H1 (cell line): ENCODE measurements around the gene IFT25. TPM values are rescaled to one million over a fixed set of nuclear protein-coding genes. Genes with fewer than 3 reads are reported as not detected.

ENCODE experiments used
- CTCF ChIA-PET: fragments of 300-600 bp; sonication (Branson Sonifier 250); formaldehyde crosslinking; loops from one replicate; lab custom pipeline; 2021; ENCODE audit not compliant: partially characterized antibody; lab: Charles Lee
- POLR2A ChIA-PET: fragments of 300-600 bp; sonication (Branson Sonifier 250); formaldehyde crosslinking; loops from one replicate; lab custom pipeline; 2021; ENCODE audit warnings: inconsistent platforms; ENCODE audit not compliant: partially characterized antibody; lab: Charles Lee
- DNase-seq, 2 experiments: peaks; one replicate each; pipeline versions ENCODE4 v3.0.0 to v3.0.0-alpha.2; 2010 to 2022; ENCODE audit warnings: low spot score in 2 of 2, low read depth in 1 of 2, mixed read lengths in 1 of 2
- FAIRE-seq: peaks from 2 replicates; lab custom pipeline; 2011; peaks lifted over from hg19 to GRCh38; lab: Jason Lieb, UNC
- H2AFZ ChIP-seq: 2 replicates; pipeline ENCODE4 v1.8.1; 2012; ENCODE audit warnings: low read length, inconsistent platforms
- H2AK5ac ChIP-seq: 2 replicates; pipeline ENCODE4 v1.6.1; 2013; ENCODE audit warnings: low read depth, low read length
- H2BK120ac ChIP-seq: replicated peaks from 2 replicates; pipeline ENCODE3; 2013; ENCODE audit warnings: low read depth, low read length, inconsistent platforms
- H2BK12ac ChIP-seq: 2 replicates; pipeline ENCODE4 v1.6.1; 2013; ENCODE audit warnings: low read depth, low read length
- H2BK15ac ChIP-seq: 2 replicates; pipeline ENCODE4 v1.6.1; 2013; ENCODE audit warnings: low read length
- H2BK20ac ChIP-seq: 2 replicates; pipeline ENCODE4 v1.6.1; 2013; ENCODE audit warnings: low read length
- H2BK5ac ChIP-seq: 2 replicates; pipeline ENCODE4 v1.6.1; 2013; ENCODE audit warnings: low read depth, low read length
- H3K14ac ChIP-seq: 2 replicates; pipeline ENCODE4 v1.6.1; 2013; ENCODE audit warnings: inconsistent platforms; ENCODE audit not compliant: insufficient read length
- H3K18ac ChIP-seq: 2 replicates; pipeline ENCODE4 v1.6.1; 2013; ENCODE audit warnings: low read length; ENCODE audit errors: extremely low read depth
- H3K23ac ChIP-seq: 2 replicates; pipeline ENCODE4 v1.6.1; 2013; ENCODE audit warnings: inconsistent platforms; ENCODE audit not compliant: insufficient read length
- H3K23me2 ChIP-seq: 2 replicates; pipeline ENCODE4 v1.6.1; 2013; ENCODE audit warnings: low read depth, low read length
- H3K27ac ChIP-seq: 2 replicates; pipeline ENCODE4 v1.6.1; 2011; ENCODE audit warnings: low read depth, low read length, inconsistent platforms
- H3K27me3 ChIP-seq, 4 experiments: replicated peaks in 1 of 4; 1 replicate in 1 of 4; 2 replicates in 3 of 4; pipeline versions ENCODE4 v1.6.1 to v1.8.1; 2011 to 2013; ENCODE audit warnings: low read length in 3 of 4, mild to moderate bottlenecking in 3 of 4, inconsistent platforms in 2 of 4, mixed read lengths in 2 of 4, moderate library complexity in 1 of 4; ENCODE audit not compliant: control insufficient read depth in 3 of 4, insufficient read depth in 3 of 4; ENCODE audit errors: extremely low read depth in 1 of 4
- H3K36me3 ChIP-seq, 4 experiments: 2 replicates each; pipeline versions ENCODE4 v1.6.1 to v1.8.1; 2011 to 2013; ENCODE audit warnings: mild to moderate bottlenecking in 4 of 4, low read length in 3 of 4, moderate library complexity in 2 of 4, control low read depth in 1 of 4, inconsistent platforms in 1 of 4; ENCODE audit not compliant: insufficient read depth in 4 of 4, control insufficient read depth in 2 of 4
- H3K4ac ChIP-seq: replicated peaks from 2 replicates; pipeline ENCODE3; 2013; ENCODE audit warnings: low read length, low read depth, mixed read lengths, inconsistent platforms; ENCODE audit not compliant: insufficient read length
- H3K4me1 ChIP-seq, 4 experiments: replicated peaks in 1 of 4; 1 replicate in 1 of 4; 2 replicates in 3 of 4; pipeline versions ENCODE4 v1.6.1 to v1.8.1; 2011 to 2013; ENCODE audit warnings: low read length in 3 of 4, inconsistent platforms in 2 of 4, mixed read lengths in 1 of 4; ENCODE audit not compliant: insufficient read depth in 4 of 4, control insufficient read depth in 3 of 4
- H3K4me2 ChIP-seq, 2 experiments: 2 replicates each; pipeline versions ENCODE4 v1.6.1 to v1.8.1; 2011 to 2013; ENCODE audit warnings: low read depth in 2 of 2, low read length in 2 of 2, control low read depth in 1 of 2, inconsistent platforms in 1 of 2, mild to moderate bottlenecking in 1 of 2; ENCODE audit not compliant: insufficient read depth in 1 of 2
- H3K4me3 ChIP-seq, 4 experiments: fragments of 200-600, 300-600 bp in 1 of 4; sonication (generic), shearing (Covaris generic), sonication (Bioruptor Twin) in 1 of 4; 2 replicates each; pipeline versions ENCODE4 v1.5.1 to v1.8.1; 2011 to 2016; ENCODE audit warnings: low read length in 4 of 4, low read depth in 3 of 4, control low read depth in 2 of 4, inconsistent platforms in 2 of 4, mild to moderate bottlenecking in 2 of 4, mixed read lengths in 1 of 4, moderate library complexity in 1 of 4; ENCODE audit not compliant: insufficient read depth in 2 of 4; ENCODE audit errors: extremely low read depth in 1 of 4
- H3K56ac ChIP-seq: replicated peaks from 2 replicates; pipeline ENCODE3; 2013; ENCODE audit warnings: low read depth, mild to moderate bottlenecking, mixed read lengths, low read length, inconsistent platforms; ENCODE audit not compliant: insufficient read length
- H3K79me1 ChIP-seq: 2 replicates; pipeline ENCODE4 v1.6.1; 2013; ENCODE audit warnings: low read depth, low read length, control low read depth
- H3K79me2 ChIP-seq, 2 experiments: 2 replicates each; pipeline versions ENCODE4 v1.6.1 to v1.8.1; 2012 to 2013; ENCODE audit warnings: low read length in 2 of 2, mild to moderate bottlenecking in 2 of 2, inconsistent platforms in 1 of 2; ENCODE audit not compliant: insufficient read depth in 2 of 2, control insufficient read depth in 1 of 2
- H3K9ac ChIP-seq, 4 experiments: replicated peaks in 1 of 4; 1 replicate in 1 of 4; 2 replicates in 3 of 4; pipeline versions ENCODE4 v1.6.1 to v1.8.1; 2011 to 2013; ENCODE audit warnings: low read depth in 3 of 4, low read length in 3 of 4, control low read depth in 2 of 4, mild to moderate bottlenecking in 2 of 4, moderate library complexity in 2 of 4, inconsistent platforms in 1 of 4; ENCODE audit errors: extremely low read depth in 1 of 4
- H3K9me3 ChIP-seq, 2 experiments: 2 replicates each; pipeline versions ENCODE4 v1.6.1 to v1.8.1; 2012 to 2013; ENCODE audit warnings: mild to moderate bottlenecking in 2 of 2, moderate library complexity in 2 of 2, control low read depth in 1 of 2, inconsistent platforms in 1 of 2, low read depth in 1 of 2, low read length in 1 of 2, mixed read lengths in 1 of 2; ENCODE audit not compliant: insufficient read depth in 2 of 2
- H4K20me1 ChIP-seq, 2 experiments: replicated peaks in 1 of 2; 2 replicates each; pipeline versions ENCODE3 to v1.8.1; 2011 to 2013; ENCODE audit warnings: inconsistent platforms in 2 of 2, low read length in 2 of 2, mild to moderate bottlenecking in 1 of 2; ENCODE audit not compliant: insufficient read depth in 2 of 2, control insufficient read depth in 1 of 2
- H4K5ac ChIP-seq: 2 replicates; pipeline ENCODE4 v1.6.1; 2013; ENCODE audit warnings: low read length, low read depth, mixed read lengths, inconsistent platforms; ENCODE audit not compliant: insufficient read length
- H4K8ac ChIP-seq: 2 replicates; pipeline ENCODE4 v1.8.0; 2013; ENCODE audit warnings: mild to moderate bottlenecking, moderate library complexity, low read length, inconsistent platforms; ENCODE audit not compliant: insufficient read depth; ENCODE audit errors: extremely low read depth
- H4K91ac ChIP-seq: replicated peaks from 2 replicates; pipeline ENCODE3; 2013; ENCODE audit warnings: low read length, mixed read lengths, inconsistent platforms; ENCODE audit not compliant: insufficient read length
- BCL11A ChIP-seq, 2 experiments: IDR thresholded peaks; one replicate each; pipeline ENCODE4 v1.6.1; 2011; ENCODE audit warnings: low read depth in 2 of 2, low read length in 2 of 2, mild to moderate bottlenecking in 2 of 2
- EZH2 ChIP-seq: fragments of 200-600 bp; sonication (generic); IDR thresholded peaks from 2 replicates; pipeline ENCODE4 v1.7.1; 2012; ENCODE audit warnings: low read depth, mild to moderate bottlenecking, moderate library complexity, low read length, inconsistent platforms; ENCODE audit not compliant: severe bottlenecking
- KDM1A ChIP-seq: fragments of 200-600, 300-600 bp; sonication (generic); IDR thresholded peaks from 2 replicates; pipeline ENCODE4 v1.7.1; 2016; ENCODE audit warnings: mild to moderate bottlenecking, low read length, borderline replicate concordance
- RAD21 ChIP-seq, 2 experiments: IDR thresholded peaks in 1 of 2; conservative IDR thresholded peaks in 1 of 2; 2 replicates each; pipeline ENCODE4 v1.6.1; 2011; ENCODE audit warnings: low read depth in 2 of 2, low read length in 2 of 2, improper control_type of control experiment in 1 of 2, inconsistent platforms in 1 of 2, mild to moderate bottlenecking in 1 of 2, moderate library complexity in 1 of 2
- TAF7 ChIP-seq: optimal IDR thresholded peaks from 2 replicates; pipeline ENCODE3; 2011; ENCODE audit warnings: low read depth, mild to moderate bottlenecking, inconsistent platforms, low read length, moderate library complexity, borderline replicate concordance
- TBP ChIP-seq: IDR thresholded peaks from 2 replicates; pipeline ENCODE4 v1.6.1; 2011; ENCODE audit warnings: low read depth, low read length, improper control_type of control experiment
- WGBS, 2 experiments: shearing (Covaris generic) in 1 of 2; methylation state at CpG; one replicate each; pipeline versions ENCODE4 v1.1.6 to v1.1.7; 2013 to 2015; ENCODE audit warnings: low lambda C conversion rate in 2 of 2, mixed read lengths in 2 of 2, inconsistent platforms in 1 of 2, low coverage in 1 of 2, missing lambda C conversion rate in 1 of 2; ENCODE audit not compliant: insufficient replicate concordance in 2 of 2, insufficient coverage in 1 of 2, insufficient read length in 1 of 2; ENCODE audit errors: extremely low coverage in 1 of 2, missing lambda C conversion rate in 1 of 2; 5-methylcytosine and 5-hydroxymethylcytosine counted together
- polyA plus RNA-seq, 7 experiments: library from polyadenylated mRNA; depleted of rRNA in 3 of 7; stranded (reverse) in 5 of 7; unstranded in 2 of 7; fragments of >200 nt in 5 of 7; fragments of 200-250 nt in 2 of 7; gene quantifications; 1 replicate in 5 of 7; 2 replicates in 1 of 7; 4 replicates in 1 of 7; pipeline versions ENCODE4 v1.2.1 to v1.2.3, GENCODE V29; 2011 to 2013; ENCODE audit warnings: missing spikeins in 2 of 7, mixed read lengths in 2 of 7
- total RNA-seq: library from RNA; stranded (reverse); fragmentation: NEBNext Ultra II Directional; extraction: Animal tissue kit (Norgen Biotek cat#: 25700); gene quantifications from 2 replicates; pipeline ENCODE4 v1.2.1, GENCODE V29; 2021
- TF ChIP-seq, protein P1 (sequence below): IDR thresholded peaks from 2 replicates; pipeline ENCODE4 v1.6.1; 2011; ENCODE audit warnings: low read length, improper control_type of control experiment
- TF ChIP-seq, protein P2 (sequence below): IDR thresholded peaks from 2 replicates; pipeline ENCODE4 v1.6.1; 2012; ENCODE audit warnings: inconsistent platforms

The IFT25 gene
- total and polyA plus RNA-seq, 2 of the 8 experiments (the other 6 are each of a cell fraction or from before 2014, with no cell fraction given) = 15.0 to 36.3 TPM

DNA sequence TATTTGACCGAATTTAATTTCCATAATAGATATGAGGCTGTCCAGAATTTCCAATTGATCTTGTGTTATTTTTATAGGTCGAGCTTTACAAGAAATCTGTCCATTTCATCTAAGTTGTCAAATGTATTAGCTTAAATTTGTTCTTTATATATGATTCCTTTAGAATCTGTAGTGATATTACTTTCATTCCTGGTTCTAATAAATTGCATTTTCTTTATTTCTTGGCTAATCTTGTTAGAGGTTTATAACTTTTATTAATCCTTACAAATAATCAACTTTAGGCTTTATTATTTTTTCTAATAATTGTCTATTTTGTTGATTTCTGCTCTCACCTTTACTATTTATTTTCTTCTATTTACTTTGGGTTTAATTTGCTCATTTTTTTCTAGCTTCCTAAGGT lies 14.0 kb downstream of the IFT25 start:
- H3K9me3 ChIP-seq = peaks cover 9 to 13% of the 10 kb centered on the region in 2 experiments
- H2AFZ ChIP-seq = no peak overlapping the region
- H3K14ac ChIP-seq = no peak overlapping the region
- no peaks in the 10 kb centered on the region for H4K20me1 ChIP-seq
- FAIRE-seq (no peak), DNase-seq (no peak)
- H3K9ac ChIP-seq = no peak overlapping the region
- H4K5ac ChIP-seq = no peak overlapping the region
- no peak overlapping the region for H2BK12ac ChIP-seq
- H2BK5ac ChIP-seq = no peak overlapping the region
- no peak overlapping the region for H3K18ac ChIP-seq
- H2BK120ac ChIP-seq = no peak overlapping the region
- no peak overlapping the region for H3K56ac ChIP-seq
- no peaks in the 10 kb centered on the region for H3K27me3 ChIP-seq
- H3K27ac ChIP-seq = no peak overlapping the region
- H2BK15ac ChIP-seq = no peak overlapping the region
- no peak overlapping the region for H4K8ac ChIP-seq
- H3K23me2 ChIP-seq = 0 out of 2 replicates have a peak, but pooled peaks cover 2% of the 10 kb centered on the region
- POLR2A ChIA-PET = interaction anchor here (0.8 kb wide), 1 partner anchor 14 kb away, joined by 5 read pairs; the partner anchor contains the start of genes IFT25 and LRRC42
- no peaks in the 10 kb centered on the region for H3K4me1 ChIP-seq
- H2BK20ac ChIP-seq = no peak overlapping the region
- no peak overlapping the region for H4K91ac ChIP-seq
- H3K4me2 ChIP-seq = no peak overlapping the region
- 96% methylated on average over 2 of the region's 2 CpGs; no CpG with 5 or more reads in 1 of the 2 experiments for WGBS, 2 experiments
- no peaks in the 10 kb centered on the region for H3K79me1 ChIP-seq
- H3K23ac ChIP-seq = no peak overlapping the region
- H3K36me3 ChIP-seq = peaks cover 0 to 15% (median 6%) of the 10 kb centered on the region in 4 experiments; a peak in 4 of 8 replicates
- no peaks in the 10 kb centered on the region for H3K79me2 ChIP-seq
- CTCF ChIA-PET = interaction anchor here (0.7 to 1.5 kb wide), 4 partner anchors 8 to 48 kb away, joined by 3 to 4 read pairs (median 3); no protein-coding TSS in a partner anchor
- no peak overlapping the region for H3K4ac ChIP-seq
- no peak overlapping the region for H3K4me3 ChIP-seq
- H2AK5ac ChIP-seq = no peak overlapping the region
- TF ChIP-seq, protein P1, sequence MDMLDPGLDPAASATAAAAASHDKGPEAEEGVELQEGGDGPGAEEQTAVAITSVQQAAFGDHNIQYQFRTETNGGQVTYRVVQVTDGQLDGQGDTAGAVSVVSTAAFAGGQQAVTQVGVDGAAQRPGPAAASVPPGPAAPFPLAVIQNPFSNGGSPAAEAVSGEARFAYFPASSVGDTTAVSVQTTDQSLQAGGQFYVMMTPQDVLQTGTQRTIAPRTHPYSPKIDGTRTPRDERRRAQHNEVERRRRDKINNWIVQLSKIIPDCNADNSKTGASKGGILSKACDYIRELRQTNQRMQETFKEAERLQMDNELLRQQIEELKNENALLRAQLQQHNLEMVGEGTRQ = no peak
- TF ChIP-seq, protein P2, sequence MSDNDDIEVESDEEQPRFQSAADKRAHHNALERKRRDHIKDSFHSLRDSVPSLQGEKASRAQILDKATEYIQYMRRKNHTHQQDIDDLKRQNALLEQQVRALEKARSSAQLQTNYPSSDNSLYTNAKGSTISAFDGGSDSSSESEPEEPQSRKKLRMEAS = no peak
- TF ChIP-seq EZH2 (no peak), BCL11A (IDR thresholded peaks at IDR 0.05; ENCODE audit: low read depth in 2 of 2, low read length in 2 of 2) (no peak), KDM1A (no peak), TAF7 (no peak), TBP (no peak), RAD21 (IDR thresholded peaks at IDR 0.05 in 1 of 2, conservative IDR thresholded peaks at IDR 0.05 in 1 of 2; ENCODE audit: low read depth in 2 of 2, low read length in 2 of 2) (no peak)
